Limb (tissue), 2 donors: ENCODE results near the gene TMEM273.
"Not testable (repeated sequence)": the region's sequence is repeated elsewhere in the genome, so short reads cannot be mapped to it uniquely, and the experiment has no call there.

Source experiments
- DNase-seq, 2 donors: peaks; one replicate each; pipeline ENCODE4 v3.0.0-alpha.2; 2016; ENCODE audit errors: extremely low spot score in 2 of 2

Gene TMEM273

GRCh38 chr10:49205206-49205605 is 17.0 kb upstream of the TMEM273 start:
- DNase-seq = no peak

- no peak for DNase-seq
These were observed 15.9 kb upstream of the TMEM273 start for GRCh38 chr10:49204119-49204518.

DNA sequence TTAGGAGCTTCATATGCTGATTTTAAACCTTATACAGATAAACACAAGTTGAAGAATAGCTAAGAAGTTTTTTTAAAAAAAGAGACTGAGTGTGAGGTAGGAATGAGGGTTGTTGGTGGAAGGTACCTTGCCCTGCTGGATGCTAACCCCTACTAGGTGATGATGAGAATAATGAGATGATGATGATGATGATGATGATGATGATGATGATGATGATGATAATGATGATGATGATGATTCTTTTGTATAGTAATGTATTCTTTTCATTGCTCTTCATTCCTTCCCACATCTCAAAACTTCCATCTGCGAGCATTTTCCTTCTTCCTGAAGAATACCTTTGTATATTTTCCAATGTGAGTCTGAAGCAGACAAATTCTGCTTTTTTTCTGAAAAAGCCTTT is 14.1 kb upstream of the TMEM273 start:
- DNase-seq = no peak

GRCh38 chr10:49200854-49201253 is 12.7 kb upstream of the TMEM273 start:
- DNase-seq = no peak

GRCh38 chr10:49197171-49197570 is 9.0 kb upstream of the TMEM273 start:
- DNase-seq = no peak

DNA sequence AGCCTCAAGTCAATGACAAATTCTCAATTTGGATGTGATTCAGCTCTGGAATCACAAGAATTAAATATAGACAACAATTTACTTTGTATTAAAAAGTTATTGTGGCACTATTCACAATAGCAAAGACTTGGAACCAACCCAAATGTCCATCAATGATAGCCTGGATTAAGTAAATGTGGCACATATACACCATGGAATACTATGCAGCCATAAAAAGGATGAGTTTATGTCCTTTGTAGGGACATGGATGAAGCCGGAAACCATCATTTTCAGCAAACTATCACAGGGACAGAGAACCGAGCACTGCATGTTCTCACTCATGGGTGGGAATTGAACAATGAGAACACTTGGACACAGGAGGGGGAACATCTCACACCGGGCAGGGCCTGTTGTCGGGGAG is 7.7 kb upstream of the TMEM273 start:
- DNase-seq = not testable (repeated sequence)

DNA sequence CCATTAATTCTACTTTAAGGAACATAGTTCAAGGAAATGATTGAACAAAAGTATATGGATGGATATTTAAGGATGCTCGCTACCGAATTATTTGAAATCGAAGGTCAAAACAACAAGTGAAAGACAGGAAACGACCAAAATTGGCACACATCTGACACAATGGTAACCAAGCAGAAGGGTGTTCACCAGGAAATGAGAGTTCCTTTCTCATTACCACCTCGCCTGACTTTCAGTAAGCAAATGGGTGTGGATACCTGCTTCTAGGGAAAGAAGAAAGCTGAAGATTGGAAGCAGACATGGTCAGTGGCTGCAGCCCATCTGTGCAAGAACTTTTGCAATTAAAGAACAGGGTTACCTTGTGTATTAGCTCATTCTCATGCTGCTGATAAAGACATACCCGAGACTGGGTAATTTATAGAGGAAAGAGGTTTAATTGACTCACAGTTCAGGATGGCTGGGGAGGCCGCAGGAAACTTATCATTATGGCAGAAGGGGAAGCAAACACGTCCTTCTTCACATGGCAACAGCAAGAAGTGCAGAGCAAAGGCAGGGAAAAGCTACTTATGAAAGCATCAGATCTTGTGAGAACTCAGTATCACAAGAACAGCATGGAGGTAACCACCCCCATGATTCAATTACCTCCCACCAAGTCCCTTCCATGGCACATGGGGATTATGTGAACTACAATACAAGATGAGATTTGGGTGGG is 6.2 kb upstream of the TMEM273 start:
- no peak for DNase-seq

- no peak for DNase-seq
These were observed 3.2 kb upstream of the TMEM273 start for GRCh38 chr10:49191349-49191748.

- no peak for DNase-seq
These were observed 1.2 kb upstream of the TMEM273 start for GRCh38 chr10:49189422-49189821.

DNA sequence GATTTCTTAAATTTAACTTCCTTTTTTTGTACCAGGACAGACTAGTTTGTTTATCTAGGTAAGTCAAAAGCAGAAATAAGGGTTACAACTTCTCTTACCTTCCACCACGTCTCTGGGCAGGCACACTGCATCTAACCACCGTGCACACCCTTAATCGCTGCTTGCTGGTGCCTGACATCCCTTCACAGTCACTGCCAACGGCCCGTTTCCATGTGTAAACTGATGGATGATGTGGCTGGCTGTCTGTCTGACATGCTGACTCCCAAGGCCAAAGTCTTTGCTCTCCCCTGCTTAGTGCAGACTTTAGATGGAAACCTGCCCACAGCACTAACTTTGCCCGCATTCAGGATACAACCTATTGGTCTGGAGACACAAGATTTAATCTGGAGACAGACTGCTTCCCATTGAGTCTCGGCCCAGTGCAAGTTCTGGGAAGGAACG is 1.1 kb downstream of the TMEM273 start:
- no peak for DNase-seq

- no peak for DNase-seq
These were observed 1.6 kb downstream of the TMEM273 start for GRCh38 chr10:49186613-49187012.

- no peak for DNase-seq
These were observed 3.0 kb downstream of the TMEM273 start for GRCh38 chr10:49185213-49185612.

DNA sequence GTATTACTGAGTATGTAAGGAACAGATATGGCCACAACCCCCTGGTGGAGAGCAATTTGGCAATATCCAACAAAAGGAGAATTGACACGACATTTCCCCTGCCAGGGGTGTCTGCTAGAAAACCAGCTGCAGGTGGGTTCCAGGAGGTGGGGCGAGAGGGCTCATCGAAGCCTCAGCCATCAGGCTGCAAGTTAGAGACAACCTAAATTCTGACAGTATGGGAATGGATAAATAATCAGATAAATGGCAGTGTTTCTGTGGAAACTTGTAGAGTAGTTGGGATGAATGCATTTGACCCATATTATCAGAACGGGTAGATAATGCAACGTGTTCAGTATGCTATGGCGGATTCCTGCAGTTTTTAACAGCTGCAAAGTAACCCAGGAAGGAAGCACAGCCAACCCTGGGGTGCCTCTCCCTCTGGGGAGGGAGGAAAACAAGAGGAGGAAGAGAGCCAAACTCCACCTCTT is 3.5 kb downstream of the TMEM273 start:
- no peak for DNase-seq

DNA sequence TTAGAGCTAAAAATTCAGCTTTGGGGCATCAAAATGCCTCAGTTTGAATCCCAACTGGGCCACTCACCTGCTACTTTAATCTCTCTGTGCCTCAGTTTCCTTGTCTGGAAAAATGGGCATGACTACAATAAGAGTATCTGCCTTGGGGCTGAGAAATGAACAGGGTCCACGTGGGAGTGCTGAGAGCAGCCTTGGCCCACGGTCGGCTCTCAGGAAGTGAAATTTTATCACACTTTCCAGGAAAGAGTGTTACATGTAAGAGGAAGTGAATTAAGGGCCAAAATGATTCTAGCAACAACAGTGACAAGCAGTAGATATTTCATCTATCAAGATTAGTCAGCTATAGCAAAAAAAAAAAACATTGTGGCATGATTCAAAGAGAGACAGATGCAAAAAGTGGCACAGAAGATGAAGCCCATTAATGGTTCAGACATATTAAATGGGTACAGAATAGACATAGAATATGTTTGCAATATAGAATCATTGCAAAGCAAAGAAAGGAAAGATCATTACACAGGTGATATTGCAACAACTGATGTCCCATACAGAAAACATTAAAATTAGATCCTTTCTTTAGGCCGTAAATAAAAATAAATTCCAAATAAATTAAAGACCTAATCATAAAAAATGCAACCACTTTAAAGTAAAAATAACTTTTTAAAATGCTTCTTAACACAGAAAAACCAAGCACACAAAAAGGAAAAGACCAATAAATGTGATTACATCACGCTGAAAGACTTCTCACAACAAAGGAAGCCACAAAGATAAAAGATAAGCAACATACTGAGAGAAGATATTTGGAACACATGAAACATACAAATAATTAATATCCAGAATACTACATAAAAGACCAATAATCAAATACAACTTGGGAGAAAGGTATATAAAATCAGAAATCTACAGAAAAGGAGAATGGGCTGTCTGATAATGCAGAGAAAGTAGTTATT is 4.3 kb downstream of the TMEM273 start:
- DNase-seq = no peak

DNA sequence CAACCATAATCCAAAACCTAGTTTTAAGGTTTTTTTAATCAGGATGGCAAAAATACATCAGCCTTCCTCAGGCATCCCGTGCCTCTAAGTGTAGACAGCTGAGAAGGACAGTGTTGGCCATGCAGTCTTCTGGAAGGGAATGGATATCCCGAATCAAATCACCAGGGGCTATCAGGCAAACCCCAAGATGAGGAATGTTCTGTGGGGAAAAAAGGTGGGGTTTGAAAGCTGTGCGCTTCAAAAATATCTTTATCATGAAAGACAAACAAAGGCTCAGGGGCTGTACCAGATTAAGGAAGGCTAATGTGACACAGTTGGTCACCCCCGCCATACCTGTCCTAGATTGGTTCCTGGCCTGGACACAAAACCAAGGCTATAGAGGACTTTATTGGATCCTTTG is 5.4 kb downstream of the TMEM273 start:
- DNase-seq = no peak

GRCh38 chr10:49180444-49180860 is 7.7 kb downstream of the TMEM273 start:
- no peak for DNase-seq

- DNase-seq = no peak
These were observed 8.3 kb downstream of the TMEM273 start for GRCh38 chr10:49179699-49180443.

- DNase-seq = no peak
These were observed 9.4 kb downstream of the TMEM273 start for GRCh38 chr10:49178489-49179471.

GRCh38 chr10:49177391-49178355 is 10.5 kb downstream of the TMEM273 start:
- no peak for DNase-seq
